HL-60 (cell line): Measurements from ENCODE around the gene KCNH2.

ENCODE experiments used
- DNase-seq, 2 experiments: peaks; one replicate each; pipeline ENCODE4 v3.0.0-alpha.2; 2010 to 2020; ENCODE audit warnings: low read depth in 1 of 2, low spot score in 1 of 2
- H3K27ac ChIP-seq: fragments of 250-450 bp; sonication (Bioruptor Pico); replicated peaks from 2 replicates; pipeline ENCODE4 v1.5.1; 2020; ENCODE audit warnings: mild to moderate bottlenecking, moderate library complexity
- H3K27me3 ChIP-seq: fragments of 250-450 bp; sonication (Bioruptor Pico); 2 replicates; pipeline ENCODE4 v1.5.1; 2021; ENCODE audit warnings: mild to moderate bottlenecking, moderate library complexity; ENCODE audit not compliant: insufficient read depth, poor library complexity, severe bottlenecking
- H3K4me3 ChIP-seq: replicated peaks from 2 replicates; pipeline ENCODE4 v1.5.1; 2011; ENCODE audit warnings: mild to moderate bottlenecking, control low read depth, low read length; ENCODE audit not compliant: insufficient read depth
- GABPA ChIP-seq: IDR thresholded peaks from 2 replicates; pipeline ENCODE4 v1.6.1; 2012; ENCODE audit warnings: low read depth
- POLR2AphosphoS5 ChIP-seq: IDR thresholded peaks from 2 replicates; pipeline ENCODE4 v1.6.1; 2012; ENCODE audit warnings: low read depth
- SPI1 ChIP-seq: IDR thresholded peaks from 2 replicates; pipeline ENCODE4 v1.6.1; 2012; ENCODE audit warnings: low read depth, mild to moderate bottlenecking, borderline replicate concordance
- TF ChIP-seq, protein P1 (sequence below): IDR thresholded peaks from 2 replicates; pipeline ENCODE4 v1.6.1; 2012; ENCODE audit warnings: low read depth; ENCODE audit not compliant: insufficient replicate concordance
- TF ChIP-seq, protein P2 (sequence below): IDR thresholded peaks from one replicate; pipeline ENCODE4 v1.5.1; 2011; ENCODE audit warnings: low read length, control low read depth, inconsistent platforms; ENCODE audit not compliant: insufficient read depth

KCNH2 gene

DNA sequence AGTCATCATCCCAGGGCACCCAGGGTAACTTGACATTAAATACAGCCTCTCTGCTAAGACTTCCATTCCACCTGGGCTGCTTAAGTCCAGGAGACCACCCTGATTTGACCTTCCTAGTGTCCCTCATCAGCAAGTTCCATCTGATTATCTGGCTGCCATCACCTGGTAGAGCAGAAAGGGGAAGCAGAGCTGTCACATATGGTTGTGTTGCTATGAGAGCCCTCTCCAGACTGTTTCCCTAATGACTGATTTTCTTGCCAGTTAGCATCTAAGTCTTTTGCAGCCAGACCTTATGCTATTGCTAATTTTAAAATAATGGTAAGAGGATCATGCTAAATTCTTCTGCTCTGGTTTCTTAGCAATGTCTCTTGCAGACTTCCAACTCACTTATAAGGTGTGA, 38.7 kb downstream of the KCNH2 start:
- DNase-seq: peak in 1 of 2 experiments; percentile 30
- Histone ChIP-seq H3K4me3 (no peak overlapping the region), H3K27ac (no peak overlapping the region), H3K27me3 (no peaks in the 10 kb centered on the region)
- TF ChIP-seq SPI1 (no peak; the same call in 1 of the 2 replicates), POLR2AphosphoS5 (no peak), GABPA (no peak)
- TF ChIP-seq, protein P1, sequence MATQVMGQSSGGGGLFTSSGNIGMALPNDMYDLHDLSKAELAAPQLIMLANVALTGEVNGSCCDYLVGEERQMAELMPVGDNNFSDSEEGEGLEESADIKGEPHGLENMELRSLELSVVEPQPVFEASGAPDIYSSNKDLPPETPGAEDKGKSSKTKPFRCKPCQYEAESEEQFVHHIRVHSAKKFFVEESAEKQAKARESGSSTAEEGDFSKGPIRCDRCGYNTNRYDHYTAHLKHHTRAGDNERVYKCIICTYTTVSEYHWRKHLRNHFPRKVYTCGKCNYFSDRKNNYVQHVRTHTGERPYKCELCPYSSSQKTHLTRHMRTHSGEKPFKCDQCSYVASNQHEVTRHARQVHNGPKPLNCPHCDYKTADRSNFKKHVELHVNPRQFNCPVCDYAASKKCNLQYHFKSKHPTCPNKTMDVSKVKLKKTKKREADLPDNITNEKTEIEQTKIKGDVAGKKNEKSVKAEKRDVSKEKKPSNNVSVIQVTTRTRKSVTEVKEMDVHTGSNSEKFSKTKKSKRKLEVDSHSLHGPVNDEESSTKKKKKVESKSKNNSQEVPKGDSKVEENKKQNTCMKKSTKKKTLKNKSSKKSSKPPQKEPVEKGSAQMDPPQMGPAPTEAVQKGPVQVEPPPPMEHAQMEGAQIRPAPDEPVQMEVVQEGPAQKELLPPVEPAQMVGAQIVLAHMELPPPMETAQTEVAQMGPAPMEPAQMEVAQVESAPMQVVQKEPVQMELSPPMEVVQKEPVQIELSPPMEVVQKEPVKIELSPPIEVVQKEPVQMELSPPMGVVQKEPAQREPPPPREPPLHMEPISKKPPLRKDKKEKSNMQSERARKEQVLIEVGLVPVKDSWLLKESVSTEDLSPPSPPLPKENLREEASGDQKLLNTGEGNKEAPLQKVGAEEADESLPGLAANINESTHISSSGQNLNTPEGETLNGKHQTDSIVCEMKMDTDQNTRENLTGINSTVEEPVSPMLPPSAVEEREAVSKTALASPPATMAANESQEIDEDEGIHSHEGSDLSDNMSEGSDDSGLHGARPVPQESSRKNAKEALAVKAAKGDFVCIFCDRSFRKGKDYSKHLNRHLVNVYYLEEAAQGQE: no peak
- TF ChIP-seq, protein P2, sequence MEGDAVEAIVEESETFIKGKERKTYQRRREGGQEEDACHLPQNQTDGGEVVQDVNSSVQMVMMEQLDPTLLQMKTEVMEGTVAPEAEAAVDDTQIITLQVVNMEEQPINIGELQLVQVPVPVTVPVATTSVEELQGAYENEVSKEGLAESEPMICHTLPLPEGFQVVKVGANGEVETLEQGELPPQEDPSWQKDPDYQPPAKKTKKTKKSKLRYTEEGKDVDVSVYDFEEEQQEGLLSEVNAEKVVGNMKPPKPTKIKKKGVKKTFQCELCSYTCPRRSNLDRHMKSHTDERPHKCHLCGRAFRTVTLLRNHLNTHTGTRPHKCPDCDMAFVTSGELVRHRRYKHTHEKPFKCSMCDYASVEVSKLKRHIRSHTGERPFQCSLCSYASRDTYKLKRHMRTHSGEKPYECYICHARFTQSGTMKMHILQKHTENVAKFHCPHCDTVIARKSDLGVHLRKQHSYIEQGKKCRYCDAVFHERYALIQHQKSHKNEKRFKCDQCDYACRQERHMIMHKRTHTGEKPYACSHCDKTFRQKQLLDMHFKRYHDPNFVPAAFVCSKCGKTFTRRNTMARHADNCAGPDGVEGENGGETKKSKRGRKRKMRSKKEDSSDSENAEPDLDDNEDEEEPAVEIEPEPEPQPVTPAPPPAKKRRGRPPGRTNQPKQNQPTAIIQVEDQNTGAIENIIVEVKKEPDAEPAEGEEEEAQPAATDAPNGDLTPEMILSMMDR: no peak

DNA sequence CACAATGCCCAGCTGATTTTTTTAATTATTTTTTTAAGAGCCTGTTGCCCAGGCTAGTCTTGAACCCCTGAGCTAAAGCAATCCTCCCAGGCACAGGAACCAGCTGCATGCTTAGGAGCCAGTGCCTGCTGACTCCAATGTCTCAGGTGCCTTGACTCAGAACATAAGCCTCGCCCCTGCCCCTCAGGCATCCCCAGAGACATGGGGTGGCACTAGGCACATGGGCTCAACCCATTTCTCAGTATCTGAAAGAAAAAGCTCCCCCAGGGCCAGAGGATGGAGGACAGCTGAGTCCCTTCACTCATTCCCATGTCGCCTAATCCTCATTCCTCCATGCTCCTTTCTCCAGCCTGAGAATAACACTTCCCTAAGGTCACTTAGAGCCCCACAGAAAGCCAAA, 39.1 kb downstream of the KCNH2 start:
- TF ChIP-seq, protein P1: no peak
- TF ChIP-seq GABPA: no peak
- TF ChIP-seq, protein P2: no peak
- no peak for TF ChIP-seq SPI1
- no peak for TF ChIP-seq POLR2AphosphoS5
- Histone ChIP-seq H3K27me3 (no peaks in the 10 kb centered on the region), H3K27ac (no peak overlapping the region), H3K4me3 (no peak overlapping the region)
- DNase-seq: no peak

DNA sequence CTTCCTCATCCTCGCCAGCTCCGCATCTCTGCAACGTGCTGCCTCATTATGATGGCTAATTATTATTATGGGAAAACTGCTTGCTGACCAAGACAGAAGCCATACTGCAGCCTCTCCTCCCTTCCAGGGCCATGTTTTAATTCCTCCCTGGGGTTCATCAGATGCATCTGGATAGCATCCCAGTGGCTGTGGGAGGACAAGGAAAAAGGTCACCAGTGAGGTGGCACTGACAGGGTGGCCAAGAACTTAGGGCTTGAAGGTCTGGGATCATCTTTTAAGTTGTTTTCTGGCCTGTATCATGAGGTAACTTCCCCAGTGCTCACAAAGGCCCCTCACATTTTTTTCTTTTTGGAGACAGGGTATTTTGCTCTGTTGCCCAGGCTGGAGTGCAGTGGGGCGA, 39.6 kb downstream of the KCNH2 start:
- Histone ChIP-seq H3K27ac (no peak overlapping the region), H3K27me3 (no peaks in the 10 kb centered on the region), H3K4me3 (no peak overlapping the region)
- TF ChIP-seq GABPA (no peak), SPI1 (no peak), POLR2AphosphoS5 (no peak)
- TF ChIP-seq, protein P2: no peak
- TF ChIP-seq, protein P1: no peak
- DNase-seq: no peak
